ENCODE measurements around the gene REPS2. TPM values are rescaled to one million over a fixed set of nuclear protein-coding genes. Genes with fewer than 3 reads are reported as not detected.

The REPS2 gene
- total RNA-seq, 1 donor from 2014 or later: 1.2 TPM

DNA sequence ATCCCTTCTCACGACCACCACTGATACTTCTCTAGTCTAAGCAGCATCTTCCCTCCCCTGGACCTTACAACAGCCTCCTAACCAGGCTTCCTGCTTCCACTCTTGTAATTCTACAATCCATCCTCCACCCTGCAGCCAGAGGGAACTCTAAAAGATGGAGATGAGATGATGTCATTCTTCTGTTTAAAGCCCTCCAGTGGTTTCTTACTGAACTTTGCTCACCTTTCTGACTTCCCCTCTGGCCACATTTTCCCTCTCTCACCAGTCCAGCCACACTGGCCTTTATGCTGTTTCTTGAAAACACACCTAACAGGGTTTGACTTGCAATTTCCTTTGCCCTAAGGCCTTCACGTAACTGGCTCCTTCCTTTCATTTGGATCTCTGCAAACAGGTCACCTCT is 237.1 kb downstream of the REPS2 start:
- Mint-ChIP-seq H3K36me3 (ENCODE audit: low read depth, unreplicated experiment) (no peaks in the 10 kb centered on the region), H3K4me3 (ENCODE audit: unreplicated experiment) (no peak overlapping the region), H3K27me3 (ENCODE audit: low read depth, unreplicated experiment) (no peaks in the 10 kb centered on the region), H3K27ac (ENCODE audit: unreplicated experiment) (no peak overlapping the region), H3K4me1 (ENCODE audit: low read depth, unreplicated experiment) (no peaks in the 10 kb centered on the region), H3K9me3 (ENCODE audit: unreplicated experiment) (no peaks in the 10 kb centered on the region)
- no peaks in the 10 kb centered on the region for H3K9me3 ChIP-seq (ENCODE audit: insufficient read depth, low read depth, low read length)
- H3K36me3 ChIP-seq (ENCODE audit: insufficient read depth, low read length): no peaks in the 10 kb centered on the region
- H2AFZ ChIP-seq (ENCODE audit: low read depth, low read length): no peak overlapping the region
- no peak overlapping the region for H3K27ac ChIP-seq (ENCODE audit: low read depth, low read length)
- H3K4me1 ChIP-seq (ENCODE audit: insufficient read depth, low read length): no peaks in the 10 kb centered on the region
- DNase-seq (ENCODE audit: low read depth) (no peak), FAIRE-seq (no peak)
- no peak overlapping the region for H3K9ac ChIP-seq (ENCODE audit: low read length)
- H3K27me3 ChIP-seq (ENCODE audit: insufficient read depth, low read length): no peaks in the 10 kb centered on the region
- H3K4me3 ChIP-seq (ENCODE audit: insufficient read depth, low read depth, low read length): no peak overlapping the region
- H3K79me2 ChIP-seq (ENCODE audit: insufficient read depth, low read length): no peaks in the 10 kb centered on the region
- no peak for TF ChIP-seq EZH2 (IDR thresholded peaks at IDR 0.05; ENCODE audit: insufficient read depth, low read length)
- TF ChIP-seq, protein P1, sequence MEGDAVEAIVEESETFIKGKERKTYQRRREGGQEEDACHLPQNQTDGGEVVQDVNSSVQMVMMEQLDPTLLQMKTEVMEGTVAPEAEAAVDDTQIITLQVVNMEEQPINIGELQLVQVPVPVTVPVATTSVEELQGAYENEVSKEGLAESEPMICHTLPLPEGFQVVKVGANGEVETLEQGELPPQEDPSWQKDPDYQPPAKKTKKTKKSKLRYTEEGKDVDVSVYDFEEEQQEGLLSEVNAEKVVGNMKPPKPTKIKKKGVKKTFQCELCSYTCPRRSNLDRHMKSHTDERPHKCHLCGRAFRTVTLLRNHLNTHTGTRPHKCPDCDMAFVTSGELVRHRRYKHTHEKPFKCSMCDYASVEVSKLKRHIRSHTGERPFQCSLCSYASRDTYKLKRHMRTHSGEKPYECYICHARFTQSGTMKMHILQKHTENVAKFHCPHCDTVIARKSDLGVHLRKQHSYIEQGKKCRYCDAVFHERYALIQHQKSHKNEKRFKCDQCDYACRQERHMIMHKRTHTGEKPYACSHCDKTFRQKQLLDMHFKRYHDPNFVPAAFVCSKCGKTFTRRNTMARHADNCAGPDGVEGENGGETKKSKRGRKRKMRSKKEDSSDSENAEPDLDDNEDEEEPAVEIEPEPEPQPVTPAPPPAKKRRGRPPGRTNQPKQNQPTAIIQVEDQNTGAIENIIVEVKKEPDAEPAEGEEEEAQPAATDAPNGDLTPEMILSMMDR (IDR thresholded peaks at IDR 0.05; ENCODE audit: insufficient read depth, low read depth, low read length): no peak
- no peaks in the 10 kb centered on the region for H4K20me1 ChIP-seq (ENCODE audit: insufficient read depth, low read length)
- no peak overlapping the region for H3K4me2 ChIP-seq (ENCODE audit: low read length)

DNA sequence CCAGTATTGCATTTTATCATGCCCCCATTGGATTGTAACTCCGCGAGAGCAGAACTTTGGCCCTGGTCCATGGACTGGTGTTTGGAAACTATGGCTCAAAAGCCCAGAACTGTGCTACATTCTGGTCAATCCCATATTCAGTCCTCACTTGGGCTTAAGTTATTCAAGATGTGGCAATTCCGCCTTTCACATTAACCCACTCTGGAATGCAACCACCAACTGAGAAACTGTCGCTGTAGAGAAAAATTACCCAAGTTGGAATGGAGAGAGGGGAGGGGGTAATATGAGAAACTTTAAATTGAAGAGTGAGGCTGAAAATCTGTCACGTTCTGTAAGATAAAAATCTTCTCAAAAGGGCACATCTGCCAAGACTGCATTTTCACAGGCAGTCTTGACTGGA is 239.0 kb downstream of the REPS2 start:
- peak; percentile 10 for DNase-seq (ENCODE audit: low read depth)

DNA sequence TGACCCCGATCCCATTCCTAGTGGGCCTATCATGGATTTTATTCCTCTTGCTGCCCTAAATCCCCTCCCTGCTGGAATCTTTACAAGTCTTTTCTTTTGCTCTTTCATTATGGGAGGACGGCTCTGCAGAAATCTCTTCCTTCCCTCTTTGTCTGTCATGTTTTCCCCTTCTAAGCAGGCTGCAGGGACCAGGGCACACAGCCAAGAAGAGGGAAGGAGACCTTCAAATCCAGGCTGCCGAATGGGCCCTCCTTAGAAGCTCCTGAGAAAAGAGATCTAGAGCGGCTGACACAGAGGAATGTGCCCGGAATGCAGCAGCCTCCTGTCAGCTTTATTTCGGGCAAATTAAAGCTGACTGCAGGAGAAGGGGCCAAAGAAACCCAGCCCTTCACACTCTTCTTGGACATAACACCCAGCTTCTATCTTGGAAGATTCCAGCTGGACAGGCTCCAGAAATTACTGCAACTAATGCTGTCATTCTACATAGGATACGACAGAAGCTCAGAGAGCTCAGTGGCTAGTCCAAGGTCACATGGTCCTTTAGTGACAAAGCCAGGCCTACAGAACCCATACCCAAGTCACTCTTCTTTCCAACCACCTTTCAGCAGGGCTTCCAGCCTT is 240.8 kb downstream of the REPS2 start:
- H3K4me1 Mint-ChIP-seq (ENCODE audit: low read depth, unreplicated experiment): no peaks in the 10 kb centered on the region
- H3K9ac ChIP-seq (ENCODE audit: low read length): no peak overlapping the region
- H3K27ac Mint-ChIP-seq (ENCODE audit: unreplicated experiment): no peak overlapping the region
- H3K79me2 ChIP-seq (ENCODE audit: insufficient read depth, low read length): no peaks in the 10 kb centered on the region
- H3K27me3 Mint-ChIP-seq (ENCODE audit: low read depth, unreplicated experiment): no peaks in the 10 kb centered on the region
- no peaks in the 10 kb centered on the region for H3K4me1 ChIP-seq (ENCODE audit: insufficient read depth, low read length)
- FAIRE-seq: no peak
- no peak overlapping the region for H3K27ac ChIP-seq (ENCODE audit: low read depth, low read length)
- H3K36me3 Mint-ChIP-seq (ENCODE audit: low read depth, unreplicated experiment): no peaks in the 10 kb centered on the region
- H3K27me3 ChIP-seq (ENCODE audit: insufficient read depth, low read length): no peaks in the 10 kb centered on the region
- H3K4me3 ChIP-seq (ENCODE audit: insufficient read depth, low read depth, low read length): no peak overlapping the region
- no peak overlapping the region for H3K4me2 ChIP-seq (ENCODE audit: low read length)
- H3K9me3 Mint-ChIP-seq (ENCODE audit: unreplicated experiment): no peaks in the 10 kb centered on the region
- H2AFZ ChIP-seq (ENCODE audit: low read depth, low read length): peak overlapping the region; percentile 18
- TF ChIP-seq, protein P1 (IDR thresholded peaks at IDR 0.05; ENCODE audit: insufficient read depth, low read depth, low read length): no peak
- no peak for TF ChIP-seq EZH2 (IDR thresholded peaks at IDR 0.05; ENCODE audit: insufficient read depth, low read length)
- no peak overlapping the region for H3K4me3 Mint-ChIP-seq (ENCODE audit: unreplicated experiment)
- no peaks in the 10 kb centered on the region for H4K20me1 ChIP-seq (ENCODE audit: insufficient read depth, low read length)
- DNase-seq (ENCODE audit: low read depth): no peak
- no peaks in the 10 kb centered on the region for H3K9me3 ChIP-seq (ENCODE audit: insufficient read depth, low read depth, low read length)
- H3K36me3 ChIP-seq (ENCODE audit: insufficient read depth, low read length): no peaks in the 10 kb centered on the region

More for the DNA sequence above, 239.0 kb downstream of the REPS2 start:
- Histone ChIP-seq H3K9ac (ENCODE audit: low read length) (no peak overlapping the region), H4K20me1 (ENCODE audit: insufficient read depth, low read length) (no peaks in the 10 kb centered on the region), H3K4me2 (ENCODE audit: low read length) (no peak overlapping the region), H3K36me3 (ENCODE audit: insufficient read depth, low read length) (no peaks in the 10 kb centered on the region), H3K79me2 (ENCODE audit: insufficient read depth, low read length) (no peaks in the 10 kb centered on the region), H3K27ac (ENCODE audit: low read depth, low read length) (no peak overlapping the region), H3K4me1 (ENCODE audit: insufficient read depth, low read length) (no peaks in the 10 kb centered on the region), H3K4me3 (ENCODE audit: insufficient read depth, low read depth, low read length) (no peak overlapping the region), H2AFZ (ENCODE audit: low read depth, low read length) (no peak overlapping the region), H3K9me3 (ENCODE audit: insufficient read depth, low read depth, low read length) (no peaks in the 10 kb centered on the region), H3K27me3 (ENCODE audit: insufficient read depth, low read length) (no peaks in the 10 kb centered on the region)
- no peaks in the 10 kb centered on the region for H3K36me3 Mint-ChIP-seq (ENCODE audit: low read depth, unreplicated experiment)
- no peaks in the 10 kb centered on the region for H3K27me3 Mint-ChIP-seq (ENCODE audit: low read depth, unreplicated experiment)
- no peak for TF ChIP-seq EZH2 (IDR thresholded peaks at IDR 0.05; ENCODE audit: insufficient read depth, low read length)
- FAIRE-seq: peak; percentile 32
- H3K27ac Mint-ChIP-seq (ENCODE audit: unreplicated experiment): no peak overlapping the region
- no peaks in the 10 kb centered on the region for H3K9me3 Mint-ChIP-seq (ENCODE audit: unreplicated experiment)
- no peaks in the 10 kb centered on the region for H3K4me1 Mint-ChIP-seq (ENCODE audit: low read depth, unreplicated experiment)
- H3K4me3 Mint-ChIP-seq (ENCODE audit: unreplicated experiment): no peak overlapping the region

Measured in astrocyte (in vitro differentiated cells and primary cell).